GM12873 (cell line): ENCODE data around the gene C14orf180.

Source experiments
- TF ChIP-seq, protein P1 (sequence below): IDR thresholded peaks from 2 replicates; pipeline ENCODE4 v1.5.1; 2012; ENCODE audit warnings: low read depth, mild to moderate bottlenecking, moderate library complexity, low read length, control low read depth; ENCODE audit not compliant: insufficient read depth; ENCODE audit errors: missing control alignments

Gene C14orf180

DNA sequence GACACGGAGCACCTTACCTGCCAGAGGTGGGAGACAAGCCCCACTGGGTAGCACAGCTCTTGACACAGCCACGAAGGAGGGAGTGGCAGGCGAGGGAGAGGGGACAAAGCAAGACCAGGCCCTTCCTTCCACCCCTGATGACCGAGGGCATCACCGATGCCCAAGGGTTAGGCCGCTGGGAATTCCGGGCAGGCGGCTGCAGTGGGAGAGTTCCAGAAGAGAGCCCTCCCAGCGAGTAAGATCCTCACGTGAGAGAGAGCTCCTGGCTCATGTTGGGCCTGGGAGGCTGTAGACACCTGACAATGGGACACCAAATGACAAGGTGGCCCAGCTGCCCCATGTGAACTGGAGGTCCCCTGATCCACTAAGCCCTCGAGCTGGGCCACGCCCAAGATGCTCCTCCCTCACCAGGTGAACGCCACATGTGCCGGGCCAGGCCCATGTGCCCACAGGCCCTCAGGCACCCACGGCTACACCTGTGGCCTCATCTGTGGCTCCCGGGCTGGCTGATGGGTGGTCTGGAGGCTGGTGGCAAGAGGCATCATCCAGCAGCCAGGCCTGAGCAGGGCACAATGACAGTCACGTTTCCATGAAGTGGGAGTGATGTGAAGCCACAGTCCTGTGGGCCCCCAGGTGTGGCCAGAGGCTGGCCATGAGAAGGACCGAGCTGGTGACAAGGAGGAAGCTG is 32.1 kb upstream of the C14orf180 start:
- TF ChIP-seq, protein P1, sequence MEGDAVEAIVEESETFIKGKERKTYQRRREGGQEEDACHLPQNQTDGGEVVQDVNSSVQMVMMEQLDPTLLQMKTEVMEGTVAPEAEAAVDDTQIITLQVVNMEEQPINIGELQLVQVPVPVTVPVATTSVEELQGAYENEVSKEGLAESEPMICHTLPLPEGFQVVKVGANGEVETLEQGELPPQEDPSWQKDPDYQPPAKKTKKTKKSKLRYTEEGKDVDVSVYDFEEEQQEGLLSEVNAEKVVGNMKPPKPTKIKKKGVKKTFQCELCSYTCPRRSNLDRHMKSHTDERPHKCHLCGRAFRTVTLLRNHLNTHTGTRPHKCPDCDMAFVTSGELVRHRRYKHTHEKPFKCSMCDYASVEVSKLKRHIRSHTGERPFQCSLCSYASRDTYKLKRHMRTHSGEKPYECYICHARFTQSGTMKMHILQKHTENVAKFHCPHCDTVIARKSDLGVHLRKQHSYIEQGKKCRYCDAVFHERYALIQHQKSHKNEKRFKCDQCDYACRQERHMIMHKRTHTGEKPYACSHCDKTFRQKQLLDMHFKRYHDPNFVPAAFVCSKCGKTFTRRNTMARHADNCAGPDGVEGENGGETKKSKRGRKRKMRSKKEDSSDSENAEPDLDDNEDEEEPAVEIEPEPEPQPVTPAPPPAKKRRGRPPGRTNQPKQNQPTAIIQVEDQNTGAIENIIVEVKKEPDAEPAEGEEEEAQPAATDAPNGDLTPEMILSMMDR = no peak

DNA sequence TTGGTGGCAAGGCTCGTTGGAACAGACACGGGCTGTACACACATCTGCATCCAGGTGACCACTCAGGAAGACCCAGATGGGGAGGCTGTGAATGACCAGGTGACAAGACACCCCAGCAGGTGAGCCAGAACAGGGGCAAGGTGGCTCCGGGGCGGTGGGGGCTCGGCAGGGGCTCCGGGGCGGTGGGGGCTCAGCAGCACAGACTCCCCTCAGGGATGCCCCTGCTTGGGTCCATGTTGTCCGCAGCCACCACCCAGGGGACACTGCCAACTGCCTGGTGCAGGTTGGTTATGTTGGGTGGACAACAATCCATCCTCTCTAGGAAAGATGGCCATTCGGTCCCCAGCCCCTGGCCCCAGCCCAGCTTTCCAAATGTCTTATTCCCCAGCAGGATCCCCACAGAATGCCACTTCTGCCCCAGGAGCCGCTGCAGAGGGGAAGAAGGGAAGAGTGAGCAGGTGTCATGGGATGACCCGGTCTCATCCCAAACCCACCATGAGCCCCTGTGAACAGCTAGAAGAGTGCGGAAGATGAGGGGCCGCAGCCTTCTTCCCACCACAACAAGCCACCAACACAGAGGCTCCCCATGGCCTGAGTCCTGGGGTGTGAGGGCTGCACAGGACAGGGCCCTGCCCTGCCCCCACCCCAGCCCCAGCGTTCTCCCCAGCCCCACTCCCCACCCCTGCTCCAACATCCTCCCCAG is 31.4 kb upstream of the C14orf180 start:
- TF ChIP-seq, protein P1 = no peak

DNA sequence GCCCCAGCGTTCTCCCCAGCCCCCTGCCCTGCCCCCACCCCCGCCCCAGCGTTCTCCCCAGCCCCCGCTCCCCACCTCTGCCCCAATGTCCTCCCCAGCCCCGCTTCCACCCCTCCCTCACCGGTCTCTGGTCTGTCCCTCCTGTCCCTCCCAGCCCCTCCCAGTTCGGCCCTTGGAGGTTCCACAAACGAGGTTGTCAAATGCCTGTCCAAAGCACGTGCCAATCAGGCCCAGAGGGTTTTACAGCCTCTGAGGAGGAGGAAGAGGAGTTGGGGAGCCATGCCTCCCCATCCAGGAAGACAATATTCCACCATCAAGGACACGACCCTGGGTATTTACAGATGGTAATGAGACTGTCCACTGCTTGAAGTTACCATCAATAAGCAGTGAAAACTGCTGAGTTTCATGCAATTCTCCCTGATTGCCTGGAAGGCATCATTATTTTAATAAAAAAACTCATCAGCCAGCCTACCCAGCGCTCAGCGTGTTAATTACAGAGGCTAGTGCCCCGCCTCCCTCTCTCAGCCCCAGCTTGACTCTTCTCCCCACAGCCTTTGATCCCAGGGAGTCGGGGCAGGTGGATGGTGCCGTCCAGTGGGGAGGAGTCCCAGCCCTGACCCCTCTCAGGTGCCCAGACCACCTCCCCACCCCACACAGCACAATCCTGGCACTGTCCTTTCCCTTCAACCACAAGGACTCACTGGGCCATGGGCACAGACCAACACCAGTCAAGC is 30.6 kb upstream of the C14orf180 start:
- TF ChIP-seq, protein P1 = no peak

DNA sequence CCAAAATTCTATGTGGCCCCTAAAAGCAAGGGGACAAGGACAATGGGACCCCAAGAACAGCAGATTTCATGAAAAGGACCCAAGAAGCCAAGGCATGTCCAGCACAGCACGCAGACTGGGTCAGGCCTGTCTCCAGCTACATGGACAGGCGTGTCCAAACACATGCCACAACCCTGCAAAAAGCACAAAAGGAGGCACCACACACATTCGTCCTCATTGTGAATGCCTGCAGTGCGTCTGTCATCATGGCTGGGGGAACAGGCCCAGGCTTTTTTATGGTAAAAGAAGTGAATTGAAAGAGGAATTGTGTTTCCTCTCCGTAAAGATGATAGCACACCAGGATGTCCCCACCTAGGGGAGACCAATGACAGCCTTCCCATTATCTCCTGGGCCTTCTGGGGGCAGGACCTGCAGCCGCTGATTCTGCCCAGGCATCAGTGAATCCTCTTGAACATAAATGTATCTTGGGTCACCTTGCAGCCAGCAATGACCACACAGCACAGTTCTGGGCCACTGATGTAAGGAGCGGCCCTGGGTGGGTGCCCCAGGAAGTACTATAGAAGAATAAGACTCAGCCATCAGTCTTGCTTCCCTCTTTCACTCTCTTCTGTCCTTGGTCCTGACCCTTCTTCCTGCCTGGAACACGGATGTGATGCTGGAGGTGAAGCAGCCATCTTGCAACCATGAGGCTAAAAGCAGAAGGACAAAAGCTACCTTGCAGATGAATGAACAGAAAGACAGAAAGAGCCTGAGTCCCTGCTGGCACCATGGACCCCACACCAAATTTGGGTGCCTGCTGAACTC is 29.8 kb upstream of the C14orf180 start:
- TF ChIP-seq, protein P1 = no peak

DNA sequence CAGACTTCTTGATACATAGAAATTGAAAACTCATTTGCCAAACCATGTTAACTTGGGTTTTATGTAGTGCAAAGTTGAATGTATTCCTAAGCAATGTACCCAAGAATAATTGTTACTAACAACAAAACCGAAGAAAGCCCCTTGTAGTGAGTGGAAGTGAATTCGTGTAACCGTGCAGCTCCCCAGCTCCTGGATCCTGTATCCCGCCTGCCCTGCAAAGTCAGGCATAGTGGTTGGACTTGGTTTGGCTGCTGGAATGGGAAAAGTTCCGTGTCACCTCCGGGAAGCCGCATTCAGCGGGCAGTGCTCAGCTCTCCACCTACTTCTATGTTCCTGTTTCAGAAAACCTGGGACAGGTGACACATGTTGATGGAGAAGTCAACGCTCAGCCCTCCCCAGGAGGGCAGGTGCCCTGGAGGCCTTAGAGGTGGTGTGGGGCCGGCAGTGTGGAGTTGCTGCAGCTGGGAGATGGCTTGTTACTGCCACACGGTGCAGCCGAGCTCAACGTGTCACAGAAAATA is 29.2 kb upstream of the C14orf180 start:
- TF ChIP-seq, protein P1 = no peak

DNA sequence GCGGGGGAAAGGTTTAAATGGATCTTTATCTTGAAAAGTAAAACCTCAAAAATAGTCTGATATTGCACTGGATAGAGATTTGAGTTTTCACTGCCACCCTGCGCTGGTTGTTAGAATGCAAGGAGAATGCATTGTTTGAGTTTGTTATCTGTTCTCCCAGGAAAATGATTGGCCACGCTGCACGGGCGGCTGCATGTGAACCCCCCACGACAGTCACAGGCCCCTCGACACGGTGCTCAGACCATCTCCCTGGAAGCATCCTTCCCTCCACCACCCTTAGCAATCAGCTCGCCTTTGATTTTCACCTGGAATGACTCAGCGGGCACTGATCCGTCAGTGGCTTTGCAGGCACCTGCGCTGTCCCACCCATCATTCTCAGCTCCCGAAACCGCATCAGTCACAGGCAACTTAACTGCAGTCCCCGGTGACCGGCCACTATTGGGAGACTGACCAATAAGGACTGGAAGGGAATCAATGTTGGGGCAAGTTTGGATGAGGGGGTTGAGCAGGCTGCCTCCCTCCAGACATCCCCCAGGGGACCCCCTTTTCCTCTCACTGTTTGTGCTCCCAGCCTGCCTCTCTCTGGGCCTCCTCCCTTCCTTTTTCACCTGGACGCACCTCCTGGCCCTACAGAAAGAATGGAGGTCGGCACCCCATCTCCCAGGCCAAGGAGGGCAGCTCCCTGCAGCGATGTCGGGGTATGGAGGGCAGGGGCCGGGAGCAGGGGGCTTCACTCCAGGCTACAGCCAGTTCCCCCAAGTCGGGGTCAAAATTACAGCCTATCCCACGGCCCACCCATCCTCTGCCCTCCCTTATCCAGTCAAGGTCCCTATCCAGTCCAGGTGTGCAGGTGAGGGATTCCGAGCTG is 28.5 kb upstream of the C14orf180 start:
- TF ChIP-seq, protein P1 = no peak
